HL-60 (cell line): Measurements from ENCODE around the gene ZFAND6.

ENCODE experiments used
- CTCF ChIP-seq: IDR thresholded peaks from one replicate; pipeline ENCODE4 v1.5.1; 2011; ENCODE audit warnings: low read length, control low read depth, inconsistent platforms; ENCODE audit not compliant: insufficient read depth
- POLR2AphosphoS5 ChIP-seq: IDR thresholded peaks from 2 replicates; pipeline ENCODE4 v1.6.1; 2012; ENCODE audit warnings: low read depth
- REST ChIP-seq: IDR thresholded peaks from 2 replicates; pipeline ENCODE4 v1.6.1; 2012; ENCODE audit warnings: low read depth; ENCODE audit not compliant: insufficient replicate concordance

- TF ChIP-seq CTCF, result no peak
- TF ChIP-seq REST, result no peak
- TF ChIP-seq POLR2AphosphoS5, result no peak
Observed at GRCh38 chr15:80098341-80098740, 38.9 kb downstream of the ZFAND6 start.
